ENCODE measurements around the gene ZGPAT. TPM values are rescaled to one million over a fixed set of nuclear protein-coding genes. Genes with fewer than 3 reads are reported as not detected.

The ZGPAT gene
- total RNA-seq, 1 experiment from 2014 or later = 28.3 TPM

GRCh38 chr20:63768591-63769515, 61.0 kb downstream of the ZGPAT start:
- CTCF ChIA-PET = no interaction called here
- POLR2A ChIA-PET (ENCODE audit: low non-redundant PET) = no interaction called here
- Histone ChIP-seq H3K4me3 (ENCODE audit: low read depth, low read length, poor library complexity, severe bottlenecking) (no peak overlapping the region), H3K36me3 (ENCODE audit: insufficient read depth, low read length, poor library complexity, severe bottlenecking) (no peaks in the 10 kb centered on the region), H3K9me3 (ENCODE audit: low read depth, low read length, poor library complexity, severe bottlenecking) (no peaks in the 10 kb centered on the region), H3K27me3 (replicated peaks; ENCODE audit: insufficient read depth, low read depth, low read length, poor library complexity) (no peaks in the 10 kb centered on the region), H3K4me1 (ENCODE audit: insufficient read depth, low read length, poor library complexity, severe bottlenecking) (no peaks in the 10 kb centered on the region), H3K27ac (ENCODE audit: low read depth, low read length, poor library complexity, severe bottlenecking) (no peak overlapping the region)
- TF ChIP-seq CTCF (conservative IDR thresholded peaks at IDR 0.05; ENCODE audit: low read depth, low read length) (no peak), EZH2 (IDR thresholded peaks at IDR 0.05; ENCODE audit: borderline replicate concordance, low read depth, low read length, poor library complexity, severe bottlenecking) (no peak)
- intact Hi-C loops (cut with micrococcal nuclease; ENCODE audit: unreplicated experiment) = no loop called here
- BruUV-seq (replicated peaks) = no TSS peak
- DNase-seq (ENCODE audit: low spot score) = no peak

- intact Hi-C loops (cut with micrococcal nuclease; ENCODE audit: unreplicated experiment) = loop anchor here (10.0 kb wide), 1 partner anchor 205 kb away; the partner anchor contains the start of gene SAMD10
- H3K4me1 ChIP-seq (ENCODE audit: insufficient read depth, low read length, poor library complexity, severe bottlenecking) = no peaks in the 10 kb centered on the region
- DNase-seq (ENCODE audit: low spot score) = no peak
- H3K27ac ChIP-seq (ENCODE audit: low read depth, low read length, poor library complexity, severe bottlenecking) = no peak overlapping the region
- H3K27me3 ChIP-seq (replicated peaks; ENCODE audit: insufficient read depth, low read depth, low read length, poor library complexity) = no peaks in the 10 kb centered on the region
- TF ChIP-seq EZH2 (IDR thresholded peaks at IDR 0.05; ENCODE audit: borderline replicate concordance, low read depth, low read length, poor library complexity, severe bottlenecking) (no peak), CTCF (conservative IDR thresholded peaks at IDR 0.05; ENCODE audit: low read depth, low read length) (no peak)
- no peak overlapping the region for H3K4me3 ChIP-seq (ENCODE audit: low read depth, low read length, poor library complexity, severe bottlenecking)
- no peaks in the 10 kb centered on the region for H3K36me3 ChIP-seq (ENCODE audit: insufficient read depth, low read length, poor library complexity, severe bottlenecking)
- H3K9me3 ChIP-seq (ENCODE audit: low read depth, low read length, poor library complexity, severe bottlenecking) = no peaks in the 10 kb centered on the region
- ChIA-PET CTCF (no interaction called here), POLR2A (ENCODE audit: low non-redundant PET) (no interaction called here)
- no TSS peak for BruUV-seq (replicated peaks)
These were observed 62.1 kb downstream of the ZGPAT start for GRCh38 chr20:63769891-63770474.

GRCh38 chr20:63771046-63771707, 63.3 kb downstream of the ZGPAT start:
- no peaks in the 10 kb centered on the region for H3K9me3 ChIP-seq (ENCODE audit: low read depth, low read length, poor library complexity, severe bottlenecking)
- no peaks in the 10 kb centered on the region for H3K4me1 ChIP-seq (ENCODE audit: insufficient read depth, low read length, poor library complexity, severe bottlenecking)
- TF ChIP-seq CTCF (conservative IDR thresholded peaks at IDR 0.05; ENCODE audit: low read depth, low read length) = no peak
- TF ChIP-seq EZH2 (IDR thresholded peaks at IDR 0.05; ENCODE audit: borderline replicate concordance, low read depth, low read length, poor library complexity, severe bottlenecking) = no peak
- H3K27me3 ChIP-seq (replicated peaks; ENCODE audit: insufficient read depth, low read depth, low read length, poor library complexity) = no peaks in the 10 kb centered on the region
- ChIA-PET CTCF (no interaction called here), POLR2A (ENCODE audit: low non-redundant PET) (no interaction called here)
- no peaks in the 10 kb centered on the region for H3K36me3 ChIP-seq (ENCODE audit: insufficient read depth, low read length, poor library complexity, severe bottlenecking)
- H3K4me3 ChIP-seq (ENCODE audit: low read depth, low read length, poor library complexity, severe bottlenecking) = no peak overlapping the region
- intact Hi-C loops (cut with micrococcal nuclease; ENCODE audit: unreplicated experiment) = loop anchor here (10.0 kb wide), 1 partner anchor 204 kb away; the partner anchor contains the start of gene SAMD10
- DNase-seq (ENCODE audit: low spot score) = no peak
- no peak overlapping the region for H3K27ac ChIP-seq (ENCODE audit: low read depth, low read length, poor library complexity, severe bottlenecking)
- no TSS peak for BruUV-seq (replicated peaks)
